Activated T-helper 2 cell treated with anti-CD3 and anti-CD28 coated beads, Interferon-gamma antibody, Interleukin-2, Interleukin-4, amounts not matched to agents 10 μg/mL and 5 μg/mL and 100 μg/mL, durations not matched to agents 14 hours and 24 hours and 36 hours (primary cell): Measurements from ENCODE around the gene SEC61A1. TPM values are rescaled to one million over a fixed set of nuclear protein-coding genes. Genes with fewer than 3 reads are reported as not detected.

ENCODE experiments used
- DNase-seq: peaks from one replicate; pipeline ENCODE4 v3.0.0; 2021; ENCODE audit warnings: low spot score
- H3K27ac Mint-ChIP-seq: one replicate; pipeline ENCODE4 v1.8.0; 2021; ENCODE audit warnings: mixed read lengths
- H3K27me3 Mint-ChIP-seq: one replicate; pipeline ENCODE4 v1.8.0; 2021; ENCODE audit warnings: low read depth, mixed read lengths
- H3K36me3 Mint-ChIP-seq: one replicate; pipeline ENCODE4 v1.8.0; 2021; ENCODE audit warnings: low read depth, mixed read lengths
- H3K4me1 Mint-ChIP-seq: one replicate; pipeline ENCODE4 v1.8.0; 2021; ENCODE audit warnings: low read depth, mixed read lengths
- H3K4me3 Mint-ChIP-seq: one replicate; pipeline ENCODE4 v1.8.0; 2021; ENCODE audit warnings: low read depth, mild to moderate bottlenecking, moderate library complexity, mixed read lengths
- H3K9me3 Mint-ChIP-seq: one replicate; pipeline ENCODE4 v1.8.0; 2021; ENCODE audit warnings: mixed read lengths
- intact Hi-C: fragments of 100-400 bp; cut with micrococcal nuclease; formaldehyde crosslinking; loops from one replicate; pipeline ENCODE4 v1.15.1; 2023
- total RNA-seq: library from RNA; stranded (reverse); gene quantifications from 2 replicates; pipeline ENCODE4 v1.2.3, GENCODE V29; 2022

Gene SEC61A1
- total RNA-seq, 1 donor from 2014 or later: 217 TPM

DNA sequence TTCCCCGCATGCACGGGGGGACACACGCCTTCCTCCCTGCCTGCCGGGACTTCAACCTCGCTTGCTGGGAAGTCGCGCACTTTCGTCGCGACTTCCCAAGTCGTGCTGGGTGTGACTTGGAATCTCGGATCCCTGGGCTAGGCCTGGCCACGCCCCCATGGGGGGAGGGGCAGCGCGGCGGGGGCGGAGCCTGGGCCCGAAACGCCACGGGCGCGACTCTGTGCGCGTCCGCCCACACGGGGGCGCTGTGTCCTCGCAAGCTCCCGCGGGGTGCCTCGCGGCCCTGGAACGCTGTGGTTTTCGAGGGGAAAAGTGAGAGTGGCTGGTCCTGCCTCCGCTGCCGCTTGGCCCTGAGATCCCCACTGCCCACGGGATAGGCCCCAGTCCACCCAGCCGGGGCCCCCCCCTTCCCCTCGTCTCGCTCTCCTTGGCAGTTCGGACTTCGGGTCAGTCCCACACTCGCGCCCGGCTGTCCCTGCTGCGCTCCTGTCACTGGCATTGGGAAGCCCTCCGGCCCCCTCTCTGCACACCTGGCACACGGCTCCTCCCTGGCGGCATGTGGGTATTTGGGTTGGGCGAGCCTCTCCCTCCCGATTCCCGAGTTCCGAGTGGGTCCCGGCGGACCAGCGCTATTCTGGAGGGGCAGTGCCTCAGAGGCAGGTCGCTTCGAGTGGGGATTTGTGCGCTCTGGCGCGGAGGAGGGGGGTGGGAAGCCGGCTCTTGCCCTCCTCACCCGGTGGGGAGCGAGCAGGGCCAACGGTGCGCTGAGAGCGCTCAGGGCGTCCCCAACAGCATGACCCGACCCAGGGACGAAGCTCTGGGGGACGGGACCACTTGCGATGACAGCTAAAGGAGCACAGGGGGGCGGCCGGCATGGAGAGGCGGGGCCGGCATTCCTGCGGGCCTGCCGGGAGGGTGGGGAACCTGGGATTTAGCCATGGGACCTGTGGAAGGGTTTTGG is 23.6 kb downstream of the SEC61A1 start:
- H3K27ac Mint-ChIP-seq: no peak overlapping the region
- peak overlapping the region; percentile 30 for H3K4me3 Mint-ChIP-seq
- peak; percentile 77 for DNase-seq
- peaks cover 13% of the 10 kb centered on the region for H3K4me1 Mint-ChIP-seq
- peaks cover 48% of the 10 kb centered on the region for H3K36me3 Mint-ChIP-seq
- intact Hi-C loops: loop anchor here (2.0 to 5.0 kb wide), 2 partner anchors 23 to 531 kb away; partner anchors contain the start of gene SEC61A1
- H3K9me3 Mint-ChIP-seq: no peaks in the 10 kb centered on the region
- H3K27me3 Mint-ChIP-seq: no peaks in the 10 kb centered on the region

GRCh38 chr3:128076483-128077201 is 24.4 kb downstream of the SEC61A1 start:
- Mint-ChIP-seq H3K4me3 (no peak overlapping the region), H3K9me3 (no peaks in the 10 kb centered on the region), H3K27ac (no peak overlapping the region), H3K27me3 (no peaks in the 10 kb centered on the region), H3K4me1 (peaks cover 13% of the 10 kb centered on the region), H3K36me3 (peaks cover 51% of the 10 kb centered on the region)
- intact Hi-C loops: loop anchor here (5.0 kb wide), 1 partner anchor 531 kb away; no protein-coding TSS in a partner anchor
- no peak for DNase-seq

- intact Hi-C loops: loop anchor here (5.0 kb wide), 1 partner anchor 530 kb away; no protein-coding TSS in a partner anchor
- Mint-ChIP-seq H3K9me3 (no peaks in the 10 kb centered on the region), H3K27ac (no peak overlapping the region), H3K4me1 (peaks cover 13% of the 10 kb centered on the region), H3K4me3 (no peak overlapping the region), H3K27me3 (no peaks in the 10 kb centered on the region), H3K36me3 (peaks cover 54% of the 10 kb centered on the region)
- no peak for DNase-seq
These were observed 25.0 kb downstream of the SEC61A1 start for GRCh38 chr3:128077202-128077624.

DNA sequence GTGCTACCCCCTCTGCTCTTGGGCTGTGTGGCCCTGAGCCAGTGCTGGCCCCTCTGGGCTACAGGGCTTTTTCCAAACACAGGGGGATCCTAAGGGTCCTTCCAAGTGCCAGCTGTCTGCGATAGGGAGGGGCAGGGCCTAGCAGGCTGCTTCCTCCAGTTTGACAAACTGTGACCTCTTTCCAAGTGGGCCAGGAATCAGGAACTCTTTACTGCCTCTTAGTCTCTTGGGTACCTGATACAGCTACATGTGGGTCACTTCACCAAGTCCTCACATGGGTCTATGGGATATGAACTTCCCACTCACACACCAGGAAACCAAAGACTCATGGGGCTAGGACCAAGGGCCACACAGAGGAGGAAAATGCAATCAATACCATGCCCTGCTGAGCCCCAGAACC is 25.4 kb downstream of the SEC61A1 start:
- no peak overlapping the region for H3K4me3 Mint-ChIP-seq
- H3K9me3 Mint-ChIP-seq: no peaks in the 10 kb centered on the region
- intact Hi-C loops: loop anchor here (2.0 to 5.0 kb wide), 2 partner anchors 411 to 530 kb away; no protein-coding TSS in a partner anchor
- peaks cover 57% of the 10 kb centered on the region for H3K36me3 Mint-ChIP-seq
- H3K27ac Mint-ChIP-seq: no peak overlapping the region
- no peaks in the 10 kb centered on the region for H3K27me3 Mint-ChIP-seq
- no peak for DNase-seq
- H3K4me1 Mint-ChIP-seq: peaks cover 13% of the 10 kb centered on the region

- H3K4me3 Mint-ChIP-seq: no peak overlapping the region
- intact Hi-C loops: loop anchor here (2.0 to 5.0 kb wide), 2 partner anchors 410 to 529 kb away; no protein-coding TSS in a partner anchor
- H3K27me3 Mint-ChIP-seq: no peaks in the 10 kb centered on the region
- H3K4me1 Mint-ChIP-seq: peaks cover 13% of the 10 kb centered on the region
- H3K36me3 Mint-ChIP-seq: peaks cover 63% of the 10 kb centered on the region
- no peaks in the 10 kb centered on the region for H3K9me3 Mint-ChIP-seq
- DNase-seq: no peak
- H3K27ac Mint-ChIP-seq: no peak overlapping the region
These were observed 26.1 kb downstream of the SEC61A1 start for GRCh38 chr3:128078322-128078721.

DNA sequence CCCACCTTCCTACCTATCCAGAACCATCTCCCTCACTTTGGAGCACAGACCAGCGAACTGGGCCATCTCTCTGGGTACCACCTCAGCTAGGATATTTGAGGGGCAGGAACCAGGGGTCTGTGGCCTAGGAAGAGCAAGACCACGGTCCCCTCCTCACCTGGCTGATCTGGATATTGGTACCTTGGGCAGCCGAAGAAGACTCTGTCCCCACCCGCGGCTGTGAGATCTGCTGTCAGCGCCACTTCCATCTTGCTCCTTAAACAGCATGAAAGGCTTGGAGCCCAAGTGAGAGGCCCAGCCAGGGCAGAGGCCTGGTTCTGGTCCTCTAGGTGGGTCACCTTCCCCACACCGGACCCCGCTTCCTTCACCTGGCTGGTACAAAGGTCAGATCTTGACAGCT is 26.6 kb downstream of the SEC61A1 start:
- Mint-ChIP-seq H3K9me3 (no peaks in the 10 kb centered on the region), H3K36me3 (peaks cover 63% of the 10 kb centered on the region), H3K4me1 (peaks cover 13% of the 10 kb centered on the region), H3K27ac (no peak overlapping the region), H3K27me3 (no peaks in the 10 kb centered on the region), H3K4me3 (no peak overlapping the region)
- intact Hi-C loops: loop anchor here (2.0 to 5.0 kb wide), 2 partner anchors 410 to 528 kb away; no protein-coding TSS in a partner anchor
- no peak for DNase-seq

DNA sequence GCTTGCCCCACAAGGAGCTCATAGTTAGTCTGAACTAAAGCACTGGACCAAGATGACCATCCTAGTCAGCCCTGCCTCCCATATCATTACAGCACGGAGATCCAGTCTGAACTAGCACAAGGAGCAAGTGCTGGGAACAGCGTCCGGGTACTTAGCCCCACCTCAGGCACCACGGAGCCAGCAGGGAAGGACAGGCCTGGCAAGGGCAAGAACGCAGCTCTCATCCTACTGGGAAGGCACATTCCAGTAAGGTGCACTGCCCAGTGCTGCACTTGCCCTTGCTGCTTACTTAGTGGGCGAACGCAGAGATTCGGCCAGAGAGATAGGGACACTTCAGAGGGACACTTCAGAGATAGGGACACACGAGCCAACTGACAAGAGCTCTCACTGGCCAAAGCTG is 27.6 kb downstream of the SEC61A1 start:
- H3K4me1 Mint-ChIP-seq: peaks cover 13% of the 10 kb centered on the region
- no peaks in the 10 kb centered on the region for H3K27me3 Mint-ChIP-seq
- intact Hi-C loops: loop anchor here (2.0 to 5.0 kb wide), 2 partner anchors 409 to 527 kb away; no protein-coding TSS in a partner anchor
- no peak for DNase-seq
- peaks cover 62% of the 10 kb centered on the region for H3K36me3 Mint-ChIP-seq
- H3K4me3 Mint-ChIP-seq: no peak overlapping the region
- H3K9me3 Mint-ChIP-seq: no peaks in the 10 kb centered on the region
- peak overlapping the region; percentile 17 for H3K27ac Mint-ChIP-seq

GRCh38 chr3:128080323-128081080 is 28.3 kb downstream of the SEC61A1 start:
- no peak overlapping the region for H3K27ac Mint-ChIP-seq
- DNase-seq: no peak
- no peaks in the 10 kb centered on the region for H3K27me3 Mint-ChIP-seq
- no peaks in the 10 kb centered on the region for H3K9me3 Mint-ChIP-seq
- intact Hi-C loops: no loop called here
- H3K4me3 Mint-ChIP-seq: no peak overlapping the region
- H3K36me3 Mint-ChIP-seq: peaks cover 62% of the 10 kb centered on the region
- peaks cover 7% of the 10 kb centered on the region for H3K4me1 Mint-ChIP-seq

DNA sequence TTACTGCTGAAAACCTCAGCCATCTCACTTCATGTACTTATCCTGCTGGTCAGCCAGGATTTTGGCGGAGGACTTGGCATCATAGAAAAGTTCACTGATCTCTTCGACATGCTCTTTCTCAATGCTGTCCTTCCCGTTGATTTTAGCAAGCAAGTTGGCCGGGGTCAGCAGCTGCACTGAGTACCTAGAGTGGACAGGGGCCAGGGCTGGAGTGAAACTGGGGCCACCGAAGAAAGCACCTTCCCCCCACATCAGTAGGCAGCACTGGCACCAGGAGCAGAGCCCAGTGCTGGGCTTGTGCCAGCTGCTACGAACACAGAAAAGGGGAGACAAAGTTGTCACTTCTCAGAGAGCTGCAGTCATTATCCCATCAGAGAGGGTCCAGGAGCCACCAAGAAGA is 29.0 kb downstream of the SEC61A1 start:
- H3K4me1 Mint-ChIP-seq: peaks cover 7% of the 10 kb centered on the region
- intact Hi-C loops: no loop called here
- no peak overlapping the region for H3K4me3 Mint-ChIP-seq
- H3K27me3 Mint-ChIP-seq: no peaks in the 10 kb centered on the region
- H3K27ac Mint-ChIP-seq: no peak overlapping the region
- H3K36me3 Mint-ChIP-seq: peaks cover 65% of the 10 kb centered on the region
- H3K9me3 Mint-ChIP-seq: no peaks in the 10 kb centered on the region
- no peak for DNase-seq

DNA sequence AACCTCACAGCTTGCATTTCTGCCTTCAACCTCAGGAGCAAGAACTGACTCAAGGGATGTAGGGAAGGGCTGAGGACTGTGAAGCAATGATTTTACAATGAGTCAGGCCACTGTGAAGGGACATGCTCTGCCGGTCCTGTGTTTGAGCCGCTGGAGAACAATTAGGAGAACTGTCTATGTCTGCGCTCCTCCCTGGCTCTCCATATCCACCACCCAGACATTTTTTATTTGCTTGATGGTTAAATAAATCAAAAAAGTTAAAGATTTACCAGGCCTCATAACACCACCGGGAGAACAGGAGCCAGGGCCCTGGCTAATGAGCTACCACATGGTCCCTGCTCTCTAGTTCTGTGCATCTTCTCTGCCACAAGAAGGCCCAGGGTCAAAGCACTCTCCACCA is 29.6 kb downstream of the SEC61A1 start:
- Mint-ChIP-seq H3K27ac (no peak overlapping the region), H3K36me3 (peaks cover 67% of the 10 kb centered on the region), H3K4me3 (no peak overlapping the region), H3K9me3 (no peaks in the 10 kb centered on the region), H3K4me1 (peaks cover 7% of the 10 kb centered on the region), H3K27me3 (no peaks in the 10 kb centered on the region)
- intact Hi-C loops: no loop called here
- no peak for DNase-seq

DNA sequence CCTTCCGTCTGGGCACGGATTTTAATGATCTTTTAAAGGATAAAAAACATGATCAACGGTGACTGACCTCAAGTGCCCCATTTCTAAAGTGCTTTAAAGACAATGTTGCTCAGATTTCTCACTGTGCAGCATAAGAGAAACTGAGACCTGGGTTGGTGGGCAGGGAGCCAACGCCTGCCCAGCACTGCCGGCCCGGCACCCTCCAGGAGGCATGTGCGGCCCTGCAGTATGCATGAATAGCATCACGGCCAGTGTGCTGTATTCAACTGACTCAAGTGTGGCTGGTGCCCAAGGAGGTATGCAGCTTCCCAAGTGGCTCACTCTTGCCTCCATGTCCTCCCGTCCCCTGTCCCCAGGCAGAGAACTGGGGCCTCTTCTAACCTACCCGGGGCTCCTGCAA is 30.3 kb downstream of the SEC61A1 start:
- Mint-ChIP-seq H3K36me3 (peaks cover 72% of the 10 kb centered on the region), H3K27ac (no peak overlapping the region)

DNA sequence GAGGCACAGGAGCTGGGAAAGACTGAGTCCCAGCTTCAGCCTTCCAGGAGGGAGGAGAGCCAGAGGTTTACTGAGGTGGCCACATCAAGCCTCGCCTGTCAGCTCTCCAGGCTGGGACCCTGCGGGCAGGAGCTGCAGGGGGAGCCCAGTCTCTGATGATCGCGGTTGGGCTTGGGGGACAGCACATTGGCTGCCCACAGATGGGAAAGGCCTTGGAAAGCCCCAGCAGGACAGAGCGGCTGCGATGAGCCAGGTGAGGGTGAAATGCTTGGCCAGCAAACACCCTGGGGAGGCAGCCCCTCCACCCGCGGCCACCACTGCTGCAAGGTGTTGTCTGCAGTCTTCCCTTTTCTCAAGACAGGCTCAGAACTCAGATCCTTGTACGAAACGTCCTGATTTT is 31.2 kb downstream of the SEC61A1 start:
- no peaks in the 10 kb centered on the region for H3K27me3 Mint-ChIP-seq
- peaks cover 7% of the 10 kb centered on the region for H3K4me1 Mint-ChIP-seq
- H3K4me3 Mint-ChIP-seq: no peak overlapping the region
- peaks cover 65% of the 10 kb centered on the region for H3K36me3 Mint-ChIP-seq
- H3K9me3 Mint-ChIP-seq: no peaks in the 10 kb centered on the region
- no peak for DNase-seq
- H3K27ac Mint-ChIP-seq: no peak overlapping the region
- intact Hi-C loops: no loop called here

More for the DNA sequence above, 30.3 kb downstream of the SEC61A1 start:
- DNase-seq: no peak
- intact Hi-C loops: no loop called here
- peaks cover 7% of the 10 kb centered on the region for H3K4me1 Mint-ChIP-seq
- no peak overlapping the region for H3K4me3 Mint-ChIP-seq
- H3K27me3 Mint-ChIP-seq: no peaks in the 10 kb centered on the region
- H3K9me3 Mint-ChIP-seq: no peaks in the 10 kb centered on the region
